Cardiac septum (tissue), 1 donor: ENCODE results near the gene GALNT17. TPM values are rescaled to one million over a fixed set of nuclear protein-coding genes. Genes with fewer than 3 reads are reported as not detected.

Experiments used
- DNase-seq: peaks from one replicate; pipeline ENCODE4 v3.0.0-alpha.2; 2020; ENCODE audit warnings: low spot score
- intact Hi-C: fragments of 100-400 bp; cut with DNase I; formaldehyde crosslinking; loops from one replicate; pipeline ENCODE4 v1.14.0; 2022
- total RNA-seq: library from RNA; stranded (reverse); fragmentation: NEBNext Ultra II Directional; extraction: Animal tissue kit (Norgen Biotek cat#: 25700); gene quantifications from one replicate; pipeline ENCODE4 v1.2.1, GENCODE V29; 2021
- donor health status: DM: no; HTN: no; CAD: no.

The GALNT17 gene
- total RNA-seq, 1 donor from 2014 or later: 60.6 TPM

- intact Hi-C loops: no loop called here
- DNase-seq: no peak
Measured at GRCh38 chr7:71312755-71313490, 181.0 kb downstream of the GALNT17 start.

- intact Hi-C loops: no loop called here
- DNase-seq: no peak
Measured at GRCh38 chr7:71313553-71313952, 181.6 kb downstream of the GALNT17 start.

GRCh38 chr7:71320916-71321315, 189.0 kb downstream of the GALNT17 start:
- intact Hi-C loops: no loop called here
- DNase-seq: no peak

- intact Hi-C loops: no loop called here
- no peak for DNase-seq
Measured at GRCh38 chr7:71322201-71322600, 190.3 kb downstream of the GALNT17 start.

- intact Hi-C loops: no loop called here
- DNase-seq: no peak
Measured at GRCh38 chr7:71323726-71324125, 191.8 kb downstream of the GALNT17 start.

GRCh38 chr7:71325151-71325550, 193.2 kb downstream of the GALNT17 start:
- intact Hi-C loops: no loop called here
- no peak for DNase-seq

GRCh38 chr7:71326595-71326994, 194.7 kb downstream of the GALNT17 start:
- intact Hi-C loops: no loop called here

GRCh38 chr7:71327946-71328345, 196.0 kb downstream of the GALNT17 start:
- no peak for DNase-seq
- intact Hi-C loops: no loop called here

More at GRCh38 chr7:71326595-71326994, 194.7 kb downstream of the GALNT17 start:
- DNase-seq: no peak

GRCh38 chr7:71329030-71329660, 197.2 kb downstream of the GALNT17 start:
- intact Hi-C loops: no loop called here
- no peak for DNase-seq

- no peak for DNase-seq
- intact Hi-C loops: no loop called here
Measured at GRCh38 chr7:71332207-71332606, 200.3 kb downstream of the GALNT17 start.

GRCh38 chr7:71334541-71334940, 202.6 kb downstream of the GALNT17 start:
- DNase-seq: no peak
- intact Hi-C loops: no loop called here

GRCh38 chr7:71338866-71339265, 206.9 kb downstream of the GALNT17 start:
- DNase-seq: no peak
- intact Hi-C loops: no loop called here

GRCh38 chr7:71339924-71340323, 208.0 kb downstream of the GALNT17 start:
- intact Hi-C loops: no loop called here

GRCh38 chr7:71342202-71342601, 210.3 kb downstream of the GALNT17 start:
- no peak for DNase-seq
- intact Hi-C loops: no loop called here

More at GRCh38 chr7:71339924-71340323, 208.0 kb downstream of the GALNT17 start:
- DNase-seq: no peak

- intact Hi-C loops: no loop called here
Measured at GRCh38 chr7:71343039-71343438, 211.1 kb downstream of the GALNT17 start.

GRCh38 chr7:71343892-71344291, 211.9 kb downstream of the GALNT17 start:
- intact Hi-C loops: no loop called here
- no peak for DNase-seq

More at GRCh38 chr7:71343039-71343438, 211.1 kb downstream of the GALNT17 start:
- no peak for DNase-seq

- intact Hi-C loops: no loop called here
- no peak for DNase-seq
Measured at GRCh38 chr7:71345117-71345884, 213.4 kb downstream of the GALNT17 start.

- intact Hi-C loops: no loop called here
- no peak for DNase-seq
Measured at GRCh38 chr7:71348821-71349681, 217.1 kb downstream of the GALNT17 start.

GRCh38 chr7:71349682-71350481, 217.9 kb downstream of the GALNT17 start:
- DNase-seq: no peak
- intact Hi-C loops: no loop called here
